ENCODE results near the gene TEF. TPM values are rescaled to one million over a fixed set of nuclear protein-coding genes. Genes with fewer than 3 reads are reported as not detected.
"Not testable (repeated sequence)": the region's sequence is repeated elsewhere in the genome, so short reads cannot be mapped to it uniquely, and the experiment has no call there.

The TEF gene
- total and polyA plus RNA-seq, 3 donors from 2014 or later: 25.6 to 40.9 (median 32.8) TPM

DNA sequence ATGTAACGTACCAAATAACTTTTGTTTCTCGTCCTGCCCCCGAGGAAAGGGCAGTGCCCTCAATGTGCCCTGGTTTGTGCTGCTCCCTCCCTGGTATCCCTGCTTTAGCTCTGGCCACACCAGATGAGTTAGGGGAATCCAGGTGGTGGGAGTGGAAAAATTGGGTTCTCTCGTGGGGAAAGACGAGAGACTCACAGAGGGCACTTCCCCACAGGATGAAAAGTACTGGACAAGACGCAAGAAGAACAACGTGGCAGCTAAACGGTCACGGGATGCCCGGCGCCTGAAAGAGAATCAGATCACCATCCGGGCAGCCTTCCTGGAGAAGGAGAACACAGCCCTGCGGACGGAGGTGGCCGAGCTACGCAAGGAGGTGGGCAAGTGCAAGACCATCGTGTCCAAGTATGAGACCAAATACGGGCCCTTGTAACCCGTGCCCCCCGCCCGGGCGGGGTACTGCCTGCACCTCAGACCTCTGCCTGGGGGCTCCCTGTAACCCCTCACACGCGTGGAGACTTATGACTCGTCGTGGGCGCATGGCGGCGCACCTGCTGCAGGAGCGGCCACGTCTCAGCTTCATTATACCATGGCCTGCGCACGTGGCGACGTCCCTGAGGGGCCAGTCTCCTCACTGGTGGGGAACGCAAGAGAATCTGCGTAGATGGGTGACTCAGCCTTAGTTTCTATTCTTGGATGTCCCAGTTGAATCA lies 13.9 kb downstream of the TEF start:
- TF ChIP-seq, protein P1, sequence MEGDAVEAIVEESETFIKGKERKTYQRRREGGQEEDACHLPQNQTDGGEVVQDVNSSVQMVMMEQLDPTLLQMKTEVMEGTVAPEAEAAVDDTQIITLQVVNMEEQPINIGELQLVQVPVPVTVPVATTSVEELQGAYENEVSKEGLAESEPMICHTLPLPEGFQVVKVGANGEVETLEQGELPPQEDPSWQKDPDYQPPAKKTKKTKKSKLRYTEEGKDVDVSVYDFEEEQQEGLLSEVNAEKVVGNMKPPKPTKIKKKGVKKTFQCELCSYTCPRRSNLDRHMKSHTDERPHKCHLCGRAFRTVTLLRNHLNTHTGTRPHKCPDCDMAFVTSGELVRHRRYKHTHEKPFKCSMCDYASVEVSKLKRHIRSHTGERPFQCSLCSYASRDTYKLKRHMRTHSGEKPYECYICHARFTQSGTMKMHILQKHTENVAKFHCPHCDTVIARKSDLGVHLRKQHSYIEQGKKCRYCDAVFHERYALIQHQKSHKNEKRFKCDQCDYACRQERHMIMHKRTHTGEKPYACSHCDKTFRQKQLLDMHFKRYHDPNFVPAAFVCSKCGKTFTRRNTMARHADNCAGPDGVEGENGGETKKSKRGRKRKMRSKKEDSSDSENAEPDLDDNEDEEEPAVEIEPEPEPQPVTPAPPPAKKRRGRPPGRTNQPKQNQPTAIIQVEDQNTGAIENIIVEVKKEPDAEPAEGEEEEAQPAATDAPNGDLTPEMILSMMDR (IDR thresholded peaks at IDR 0.05): no peak
- intact Hi-C loops (cut with DNase I; ENCODE audit: low total_unique reads): no loop called here
- Histone ChIP-seq H3K4me3 (no peak overlapping the region), H3K36me3 (ENCODE audit: low read depth, missing control alignments) (no peaks in the 10 kb centered on the region), H3K9me3 (no peaks in the 10 kb centered on the region), H3K4me1 (peaks cover 19% of the 10 kb centered on the region), H3K27ac (no peak overlapping the region), H3K27me3 (no peaks in the 10 kb centered on the region)
- 93% methylated on average over 35 to 36 of the region's 37 CpGs for WGBS, 2 donors
- no peak for DNase-seq

DNA sequence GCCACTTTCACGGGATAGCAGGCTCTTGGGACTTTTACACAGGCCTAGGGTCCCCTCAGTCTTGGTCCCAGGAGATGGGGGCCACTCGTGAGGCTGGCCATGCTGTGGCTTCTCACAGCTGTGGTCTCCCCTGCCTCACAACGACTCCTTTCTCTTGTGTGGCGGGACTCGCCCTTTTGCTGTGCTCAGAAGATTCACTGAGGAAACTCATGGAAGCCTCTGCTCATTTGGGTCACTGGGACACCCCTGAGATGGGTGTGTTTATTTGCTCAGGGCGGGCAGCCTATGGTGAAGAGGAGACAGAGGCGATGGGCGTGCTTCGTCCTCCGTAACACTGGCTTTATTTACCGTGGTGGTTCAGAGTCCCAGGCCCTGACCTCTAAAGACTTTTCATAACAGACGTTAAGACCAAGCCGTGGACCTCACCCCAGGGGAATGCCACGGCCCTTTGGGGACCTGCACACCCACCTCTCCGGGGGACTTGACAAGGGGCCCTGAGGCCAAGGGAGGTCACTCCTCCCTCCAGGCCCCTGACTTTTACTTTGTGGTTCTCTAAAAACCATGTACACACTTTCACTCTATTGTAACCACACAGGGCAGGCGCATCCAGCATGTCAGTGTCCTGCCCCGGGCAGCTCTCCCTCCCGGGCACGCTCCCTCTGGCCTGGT lies 15.5 kb downstream of the TEF start:
- intact Hi-C loops (cut with DNase I; ENCODE audit: low total_unique reads): no loop called here
- no peak for DNase-seq
- 80 to 86% methylated on average over 10 to 19 of the region's 19 CpGs for WGBS, 2 donors
- Histone ChIP-seq H3K9me3 (no peaks in the 10 kb centered on the region), H3K27ac (peak overlapping the region in 1 of 2 donors; percentile 19), H3K36me3 (ENCODE audit: low read depth, missing control alignments) (no peaks in the 10 kb centered on the region), H3K4me1 (peaks cover 27% of the 10 kb centered on the region), H3K4me3 (no peak overlapping the region), H3K27me3 (no peaks in the 10 kb centered on the region)
- TF ChIP-seq, protein P1 (IDR thresholded peaks at IDR 0.05): no peak
- no peak for TF ChIP-seq POLR2A (IDR thresholded peaks at IDR 0.05)

DNA sequence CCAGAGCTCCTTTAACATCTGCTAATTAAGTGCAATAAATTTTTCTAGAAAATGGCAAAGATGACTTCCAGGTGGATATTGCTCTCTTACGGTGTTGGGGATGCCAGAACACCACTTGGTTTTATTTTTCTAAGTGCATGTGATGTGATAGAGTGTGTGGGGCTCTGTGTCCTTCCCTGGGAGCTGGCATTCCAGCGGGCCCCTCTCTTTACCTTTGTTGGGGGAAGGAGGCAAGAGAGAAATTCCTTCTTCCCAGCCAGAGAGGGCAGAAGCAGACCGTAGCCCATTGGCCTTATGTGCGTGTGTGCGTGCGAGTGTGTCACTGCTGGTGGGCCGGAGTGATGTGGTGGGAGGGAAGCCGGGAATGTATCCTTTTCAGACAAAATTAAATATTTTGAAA lies 17.2 kb downstream of the TEF start:
- WGBS, 2 donors: 55 to 57% methylated on average over 8 of the region's 8 CpGs
- no peaks in the 10 kb centered on the region for H3K36me3 ChIP-seq (ENCODE audit: low read depth, missing control alignments)
- TF ChIP-seq, protein P1 (IDR thresholded peaks at IDR 0.05): no peak
- no peak for TF ChIP-seq POLR2A (IDR thresholded peaks at IDR 0.05)

DNA sequence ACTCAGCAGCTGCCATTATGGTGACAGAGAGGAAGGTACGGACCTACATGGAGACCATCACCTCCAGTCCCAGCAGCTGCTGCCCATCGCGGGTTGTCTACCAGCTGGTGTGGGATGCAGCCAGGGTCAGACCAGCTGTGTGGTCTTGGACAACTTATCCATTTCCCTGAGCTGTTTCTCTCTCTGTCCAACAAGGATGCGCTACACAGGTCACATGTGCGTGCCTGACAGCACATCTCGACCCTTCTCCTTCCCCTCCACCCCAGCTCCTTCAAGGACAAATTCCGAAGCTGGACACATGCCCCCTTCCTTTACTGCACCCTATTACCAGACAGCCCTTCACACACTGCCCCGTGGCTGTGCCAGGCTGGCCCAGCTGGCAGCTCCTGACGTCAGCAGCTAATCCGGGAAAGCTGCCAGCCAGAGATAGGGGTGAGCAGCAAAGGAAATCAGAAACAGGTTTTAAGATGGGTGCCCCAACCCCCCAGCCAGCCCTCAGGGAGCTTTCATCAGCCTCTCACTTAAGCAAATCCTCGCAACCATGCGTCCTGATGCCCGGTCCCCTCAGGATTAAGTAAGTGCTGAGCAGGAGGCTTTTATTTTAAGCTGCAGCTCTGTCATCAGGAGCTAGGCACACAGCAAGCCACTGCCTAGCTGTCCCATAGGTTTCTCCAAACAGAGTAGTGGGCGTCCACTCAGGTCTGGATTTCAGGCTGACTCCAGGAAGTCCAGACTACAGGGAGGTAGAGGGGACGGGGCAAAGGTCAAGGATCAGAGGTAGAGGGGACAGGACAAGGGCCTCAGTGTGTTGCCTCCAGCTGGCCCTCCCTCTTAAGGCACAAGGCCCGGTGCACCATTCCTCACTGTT lies 20.3 kb downstream of the TEF start:
- no peak overlapping the region for H3K4me3 ChIP-seq
- TF ChIP-seq POLR2A (IDR thresholded peaks at IDR 0.05): no peak
- TF ChIP-seq, protein P1 (IDR thresholded peaks at IDR 0.05): no peak
- intact Hi-C loops (cut with DNase I; ENCODE audit: low total_unique reads): loop anchor here (5.0 kb wide), 1 partner anchor 115 kb away; no protein-coding TSS in a partner anchor
- DNase-seq: peak; percentile 91
- H3K36me3 ChIP-seq (ENCODE audit: low read depth, missing control alignments): no peaks in the 10 kb centered on the region
- H3K27me3 ChIP-seq: no peaks in the 10 kb centered on the region
- H3K9me3 ChIP-seq: no peaks in the 10 kb centered on the region
- peaks cover 19% of the 10 kb centered on the region for H3K4me1 ChIP-seq
- peak overlapping the region; percentile 68 to 81 for H3K27ac ChIP-seq
- 24 to 50% methylated on average over 15 to 16 of the region's 16 CpGs for WGBS, 2 donors

More for the DNA sequence above, 17.2 kb downstream of the TEF start:
- Histone ChIP-seq H3K4me1 (peaks cover 28% of the 10 kb centered on the region), H3K9me3 (no peaks in the 10 kb centered on the region), H3K4me3 (no peak overlapping the region), H3K27ac (no peak overlapping the region), H3K27me3 (no peaks in the 10 kb centered on the region)
- intact Hi-C loops (cut with DNase I; ENCODE audit: low total_unique reads): no loop called here
- no peak for DNase-seq

DNA sequence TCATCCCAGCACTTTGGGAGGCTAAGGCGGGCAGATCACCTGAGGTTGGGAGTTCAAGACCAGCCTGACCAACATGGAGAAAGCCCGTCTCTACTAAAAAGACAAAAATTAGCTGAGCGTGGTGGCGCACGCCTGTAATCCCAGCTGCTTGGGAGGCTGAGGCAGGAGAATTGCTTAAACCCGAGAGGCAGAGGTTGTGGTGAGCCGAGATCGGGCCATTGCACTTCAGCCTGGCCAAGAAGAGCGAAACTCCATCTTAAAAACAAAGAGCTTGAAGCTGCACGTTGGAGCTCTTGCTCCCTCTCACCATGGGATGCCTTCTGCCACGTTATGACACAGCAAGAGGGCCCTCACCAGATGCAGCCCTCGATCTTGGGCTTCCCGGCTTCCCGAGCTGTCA lies 21.1 kb downstream of the TEF start:
- not testable (repeated sequence) for H3K9me3 ChIP-seq; H3K36me3 ChIP-seq (ENCODE audit: low read depth, missing control alignments); DNase-seq; H3K27me3 ChIP-seq; H3K4me3 ChIP-seq
- peaks cover 19% of the 10 kb centered on the region for H3K4me1 ChIP-seq
- peak overlapping the region in 1 of 2 donors; percentile 81 for H3K27ac ChIP-seq
- WGBS, 2 donors: 93 to 95% methylated on average over 14 of the region's 14 CpGs
- intact Hi-C loops (cut with DNase I; ENCODE audit: low total_unique reads): loop anchor here (5.0 kb wide), 1 partner anchor 114 kb away; no protein-coding TSS in a partner anchor

Data from testis (tissue), 3 donors.